ENCODE measurements around the gene SQOR. TPM values are rescaled to one million over a fixed set of nuclear protein-coding genes. Genes with fewer than 3 reads are reported as not detected.

SQOR gene
- total and polyA plus RNA-seq, 2 experiments from 2014 or later = 0.23 TPM; not detected in 1

DNA sequence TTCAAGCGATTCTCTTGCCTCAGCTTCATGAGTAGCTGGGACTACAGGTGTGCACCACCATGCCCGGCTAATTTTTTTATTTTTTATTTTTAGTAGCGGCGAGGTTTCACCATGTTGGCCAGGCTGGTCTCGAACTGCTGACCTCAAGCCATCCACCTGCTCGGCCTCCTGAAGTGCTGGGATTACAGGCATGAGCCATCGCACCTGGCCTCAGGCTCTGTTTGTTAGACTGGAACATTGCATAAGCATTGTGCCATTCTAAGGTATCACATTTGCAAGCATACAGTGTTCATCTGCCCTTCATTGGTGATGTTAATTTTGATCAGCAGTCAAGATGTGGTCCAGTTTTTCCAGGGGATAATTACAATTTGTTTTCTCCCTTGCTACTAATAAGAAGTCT, 43.0 kb downstream of the SQOR start:
- Histone ChIP-seq H3K4me1 (ENCODE audit: insufficient read depth) (no peaks in the 10 kb centered on the region), H3F3A (replicated peaks; ENCODE audit: low read depth) (no peaks in the 10 kb centered on the region), H3K27ac (ENCODE audit: low read depth) (no peak overlapping the region), H3K4me2 (no peak overlapping the region), H4K20me1 (replicated peaks; ENCODE audit: insufficient read depth) (no peaks in the 10 kb centered on the region), H3K36me3 (ENCODE audit: insufficient read depth) (no peaks in the 10 kb centered on the region), H3K9me2 (ENCODE audit: insufficient read depth) (no peaks in the 10 kb centered on the region), H3K79me2 (replicated peaks; ENCODE audit: insufficient read depth) (no peaks in the 10 kb centered on the region), H3K27me3 (ENCODE audit: insufficient read depth) (no peaks in the 10 kb centered on the region), H2AFZ (no peak overlapping the region), H3K4me3 (no peak overlapping the region)
- peaks cover 79% of the 10 kb centered on the region for H3K9me3 Mint-ChIP-seq
- peaks cover 1% of the 10 kb centered on the region for H3K27me3 Mint-ChIP-seq (ENCODE audit: insufficient read depth, low read depth, poor library complexity)
- H3K27ac Mint-ChIP-seq = no peak overlapping the region
- DNase-seq (ENCODE audit: low spot score) (no peak), ATAC-seq (no peak)
- no peaks in the 10 kb centered on the region; the same call in 2 of the 3 replicates for H3K36me3 Mint-ChIP-seq (ENCODE audit: low read depth)
- no peak overlapping the region for H3K4me3 Mint-ChIP-seq
- TF ChIP-seq STAT1 (IDR thresholded peaks at IDR 0.05; ENCODE audit: unreplicated experiment) (no peak), ZNF462 (CRISPR knock-in tag; IDR thresholded peaks at IDR 0.05) (no peak), CREB1 (CRISPR knock-in tag; IDR thresholded peaks at IDR 0.05; ENCODE audit: low read depth) (no peak), ZNF114 (CRISPR knock-in tag; IDR thresholded peaks at IDR 0.05) (no peak), POLR2AphosphoS5 (IDR thresholded peaks at IDR 0.05; ENCODE audit: low read depth) (no peak), ETS1 (IDR thresholded peaks at IDR 0.05) (no peak), CTCF (conservative IDR thresholded peaks at IDR 0.05; ENCODE audit: low read depth in 2 of 2) (no peak), EZH2 (IDR thresholded peaks at IDR 0.05; ENCODE audit: low read depth, unreplicated experiment) (no peak), NANOG (IDR thresholded peaks at IDR 0.05; ENCODE audit: borderline replicate concordance) (no peak), ZNF331 (CRISPR knock-in tag; IDR thresholded peaks at IDR 0.05; ENCODE audit: low read depth) (no peak), EZH2phosphoT487 (IDR thresholded peaks at IDR 0.05; ENCODE audit: unreplicated experiment) (no peak), JUNB (IDR thresholded peaks at IDR 0.05; ENCODE audit: unreplicated experiment) (no peak)
- TF ChIP-seq, protein P1, sequence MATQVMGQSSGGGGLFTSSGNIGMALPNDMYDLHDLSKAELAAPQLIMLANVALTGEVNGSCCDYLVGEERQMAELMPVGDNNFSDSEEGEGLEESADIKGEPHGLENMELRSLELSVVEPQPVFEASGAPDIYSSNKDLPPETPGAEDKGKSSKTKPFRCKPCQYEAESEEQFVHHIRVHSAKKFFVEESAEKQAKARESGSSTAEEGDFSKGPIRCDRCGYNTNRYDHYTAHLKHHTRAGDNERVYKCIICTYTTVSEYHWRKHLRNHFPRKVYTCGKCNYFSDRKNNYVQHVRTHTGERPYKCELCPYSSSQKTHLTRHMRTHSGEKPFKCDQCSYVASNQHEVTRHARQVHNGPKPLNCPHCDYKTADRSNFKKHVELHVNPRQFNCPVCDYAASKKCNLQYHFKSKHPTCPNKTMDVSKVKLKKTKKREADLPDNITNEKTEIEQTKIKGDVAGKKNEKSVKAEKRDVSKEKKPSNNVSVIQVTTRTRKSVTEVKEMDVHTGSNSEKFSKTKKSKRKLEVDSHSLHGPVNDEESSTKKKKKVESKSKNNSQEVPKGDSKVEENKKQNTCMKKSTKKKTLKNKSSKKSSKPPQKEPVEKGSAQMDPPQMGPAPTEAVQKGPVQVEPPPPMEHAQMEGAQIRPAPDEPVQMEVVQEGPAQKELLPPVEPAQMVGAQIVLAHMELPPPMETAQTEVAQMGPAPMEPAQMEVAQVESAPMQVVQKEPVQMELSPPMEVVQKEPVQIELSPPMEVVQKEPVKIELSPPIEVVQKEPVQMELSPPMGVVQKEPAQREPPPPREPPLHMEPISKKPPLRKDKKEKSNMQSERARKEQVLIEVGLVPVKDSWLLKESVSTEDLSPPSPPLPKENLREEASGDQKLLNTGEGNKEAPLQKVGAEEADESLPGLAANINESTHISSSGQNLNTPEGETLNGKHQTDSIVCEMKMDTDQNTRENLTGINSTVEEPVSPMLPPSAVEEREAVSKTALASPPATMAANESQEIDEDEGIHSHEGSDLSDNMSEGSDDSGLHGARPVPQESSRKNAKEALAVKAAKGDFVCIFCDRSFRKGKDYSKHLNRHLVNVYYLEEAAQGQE (IDR thresholded peaks at IDR 0.05; ENCODE audit: unreplicated experiment) = no peak
- no peaks in the 10 kb centered on the region for H3K4me1 Mint-ChIP-seq

Measured in GM23338 (cell line).